H9 (cell line): ENCODE results near the gene PROM1. TPM values are rescaled to one million over a fixed set of nuclear protein-coding genes. Genes with fewer than 3 reads are reported as not detected.

ENCODE experiments used
- DNase-seq: peaks from one replicate; pipeline ENCODE4 v3.0.0-alpha.2; 2017
- H2AFZ ChIP-seq: one replicate; pipeline ENCODE4 v1.6.1; 2013; ENCODE audit warnings: mild to moderate bottlenecking, low read length, control low read depth, moderate library complexity
- H2AK5ac ChIP-seq: 2 replicates; pipeline ENCODE4 v1.6.1; 2013; ENCODE audit warnings: low read length, control low read depth, mixed read lengths; ENCODE audit not compliant: insufficient read length
- H2BK120ac ChIP-seq: one replicate; pipeline ENCODE4 v1.6.1; 2013; ENCODE audit warnings: low read depth, mild to moderate bottlenecking, low read length, control low read depth, inconsistent platforms; ENCODE audit not compliant: poor library complexity, severe bottlenecking
- H2BK12ac ChIP-seq: 2 replicates; pipeline ENCODE4 v1.6.1; 2013; ENCODE audit warnings: low read length, control low read depth, mixed read lengths, low read depth; ENCODE audit not compliant: insufficient read length
- H2BK15ac ChIP-seq: 2 replicates; pipeline ENCODE4 v1.6.1; 2013; ENCODE audit warnings: low read depth, low read length, control low read depth
- H2BK20ac ChIP-seq: one replicate; pipeline ENCODE4 v1.6.1; 2013; ENCODE audit warnings: low read depth, mild to moderate bottlenecking, low read length, control low read depth, inconsistent platforms; ENCODE audit not compliant: poor library complexity, severe bottlenecking
- H2BK5ac ChIP-seq: 2 replicates; pipeline ENCODE4 v1.6.1; 2013; ENCODE audit warnings: low read length, control low read depth, mixed read lengths; ENCODE audit not compliant: insufficient read length
- H3K14ac ChIP-seq: 2 replicates; pipeline ENCODE4 v1.6.1; 2013; ENCODE audit warnings: low read length, control low read depth; ENCODE audit not compliant: insufficient read depth
- H3K18ac ChIP-seq: 2 replicates; pipeline ENCODE4 v1.6.1; 2013; ENCODE audit warnings: low read depth, mild to moderate bottlenecking, mixed read lengths, low read length, control low read depth; ENCODE audit not compliant: insufficient read length
- H3K23ac ChIP-seq: 2 replicates; pipeline ENCODE4 v1.6.1; 2013; ENCODE audit warnings: low read length, control low read depth, mixed read lengths, low read depth; ENCODE audit not compliant: insufficient read length
- H3K23me2 ChIP-seq: 2 replicates; pipeline ENCODE4 v1.6.1; 2013; ENCODE audit warnings: low read depth, mild to moderate bottlenecking, mixed read lengths, low read length, control low read depth; ENCODE audit not compliant: insufficient read length, poor library complexity, severe bottlenecking
- H3K27ac ChIP-seq: 2 replicates; pipeline ENCODE4 v1.5.1; 2013; ENCODE audit warnings: low read length, control low read depth, mixed read lengths, low read depth; ENCODE audit not compliant: insufficient read length
- H3K27me3 ChIP-seq: 2 replicates; pipeline ENCODE4 v1.6.1; 2013; ENCODE audit warnings: low read length, control low read depth, inconsistent platforms; ENCODE audit not compliant: insufficient read depth
- H3K4ac ChIP-seq: 2 replicates; pipeline ENCODE4 v1.6.1; 2013; ENCODE audit warnings: low read depth, mild to moderate bottlenecking, control low read depth, inconsistent platforms, low read length, moderate library complexity
- H3K4me1 ChIP-seq: 2 replicates; pipeline ENCODE4 v1.6.1; 2013; ENCODE audit warnings: low read length, control low read depth, inconsistent platforms; ENCODE audit not compliant: insufficient read depth
- H3K4me2 ChIP-seq: 2 replicates; pipeline ENCODE4 v1.6.1; 2013; ENCODE audit warnings: low read length, control low read depth, mixed read lengths; ENCODE audit not compliant: insufficient read length, insufficient read depth
- H3K56ac ChIP-seq: 2 replicates; pipeline ENCODE4 v1.6.1; 2013; ENCODE audit warnings: low read depth, mild to moderate bottlenecking, mixed read lengths, low read length, control low read depth; ENCODE audit not compliant: insufficient read length
- H3K79me1 ChIP-seq: 2 replicates; pipeline ENCODE4 v1.6.1; 2013; ENCODE audit warnings: low read depth, mild to moderate bottlenecking, moderate library complexity, low read length, control low read depth, inconsistent platforms; ENCODE audit not compliant: insufficient read depth, poor library complexity, severe bottlenecking
- H3K79me2 ChIP-seq: 2 replicates; pipeline ENCODE4 v1.6.1; 2013; ENCODE audit warnings: low read length, control low read depth, inconsistent platforms; ENCODE audit not compliant: insufficient read depth
- H3K9ac ChIP-seq: 2 replicates; pipeline ENCODE4 v1.6.1; 2013; ENCODE audit warnings: low read length, control low read depth, mixed read lengths; ENCODE audit not compliant: insufficient read length; ENCODE audit errors: extremely low read depth
- H3K9me3 ChIP-seq: one replicate; pipeline ENCODE4 v1.6.1; 2013; ENCODE audit warnings: low read depth, low read length, inconsistent platforms; ENCODE audit not compliant: control insufficient read depth
- H3T11ph ChIP-seq: one replicate; pipeline ENCODE4 v1.6.1; 2013; ENCODE audit warnings: mild to moderate bottlenecking, low read length, control low read depth, inconsistent platforms
- H4K20me1 ChIP-seq: one replicate; pipeline ENCODE4 v1.6.1; 2013; ENCODE audit not compliant: control insufficient read depth, insufficient read length, insufficient read depth
- H4K5ac ChIP-seq: 2 replicates; pipeline ENCODE4 v1.6.1; 2013; ENCODE audit warnings: low read depth, mild to moderate bottlenecking, mixed read lengths, low read length, control low read depth; ENCODE audit not compliant: insufficient read length
- H4K8ac ChIP-seq: replicated peaks from 2 replicates; pipeline ENCODE4 v1.6.1; 2013; ENCODE audit warnings: low read length, control low read depth, mixed read lengths, low read depth; ENCODE audit not compliant: insufficient read length
- H4K91ac ChIP-seq: 2 replicates; pipeline ENCODE4 v1.6.1; 2013; ENCODE audit warnings: low read depth, mild to moderate bottlenecking, moderate library complexity, mixed read lengths, low read length, control low read depth; ENCODE audit not compliant: insufficient read length
- H3K27ac Mint-ChIP-seq, 3 experiments: 2 replicates in 2 of 3; 3 replicates in 1 of 3; pipeline ENCODE4 v1.8.0; 2020 to 2021; ENCODE audit warnings: mixed read lengths in 3 of 3, mild to moderate bottlenecking in 1 of 3, moderate library complexity in 1 of 3
- H3K27me3 Mint-ChIP-seq: 2 replicates; pipeline ENCODE4 v1.8.0; 2021; ENCODE audit warnings: low read depth, mild to moderate bottlenecking, moderate library complexity, mixed read lengths
- H3K36me3 Mint-ChIP-seq, 3 experiments: 2 replicates in 2 of 3; 3 replicates in 1 of 3; pipeline ENCODE4 v1.8.0; 2020 to 2021; ENCODE audit warnings: low read depth in 3 of 3, mixed read lengths in 3 of 3; ENCODE audit not compliant: insufficient read depth in 1 of 3
- H3K4me1 Mint-ChIP-seq, 2 experiments: 2 replicates each; pipeline ENCODE4 v1.8.0; 2020; ENCODE audit warnings: mixed read lengths in 2 of 2
- H3K4me3 Mint-ChIP-seq, 2 experiments: 2 replicates in 1 of 2; 3 replicates in 1 of 2; pipeline ENCODE4 v1.8.0; 2020 to 2021; ENCODE audit warnings: mild to moderate bottlenecking in 2 of 2, mixed read lengths in 2 of 2, moderate library complexity in 1 of 2
- H3K9me3 Mint-ChIP-seq, 2 experiments: 2 replicates in 1 of 2; 3 replicates in 1 of 2; pipeline ENCODE4 v1.8.0; 2020; ENCODE audit warnings: mild to moderate bottlenecking in 2 of 2, mixed read lengths in 2 of 2, moderate library complexity in 1 of 2
- CTCF ChIP-seq: fragments of 200-600 bp; sonication (generic); conservative IDR thresholded peaks from 3 replicates; pipeline ENCODE4 v1.8.0; 2021; ENCODE audit warnings: antibody characterized with exemption, mild to moderate bottlenecking
- WGBS: extraction: QIAGEN DNeasy Blood & Tissue Kit; methylation state at CpG from one replicate; pipeline ENCODE4 v1.1.7; 2013; ENCODE audit warnings: missing lambda C conversion rate, low lambda C conversion rate, mixed read lengths; ENCODE audit not compliant: insufficient read length; ENCODE audit errors: extremely low coverage; 5-methylcytosine and 5-hydroxymethylcytosine counted together
- total RNA-seq: library from RNA; stranded (reverse); gene quantifications from 2 replicates; pipeline ENCODE4 v1.2.1, GENCODE V29; 2021

PROM1 gene
- total RNA-seq, 1 experiment from 2014 or later = 98.3 TPM

DNA sequence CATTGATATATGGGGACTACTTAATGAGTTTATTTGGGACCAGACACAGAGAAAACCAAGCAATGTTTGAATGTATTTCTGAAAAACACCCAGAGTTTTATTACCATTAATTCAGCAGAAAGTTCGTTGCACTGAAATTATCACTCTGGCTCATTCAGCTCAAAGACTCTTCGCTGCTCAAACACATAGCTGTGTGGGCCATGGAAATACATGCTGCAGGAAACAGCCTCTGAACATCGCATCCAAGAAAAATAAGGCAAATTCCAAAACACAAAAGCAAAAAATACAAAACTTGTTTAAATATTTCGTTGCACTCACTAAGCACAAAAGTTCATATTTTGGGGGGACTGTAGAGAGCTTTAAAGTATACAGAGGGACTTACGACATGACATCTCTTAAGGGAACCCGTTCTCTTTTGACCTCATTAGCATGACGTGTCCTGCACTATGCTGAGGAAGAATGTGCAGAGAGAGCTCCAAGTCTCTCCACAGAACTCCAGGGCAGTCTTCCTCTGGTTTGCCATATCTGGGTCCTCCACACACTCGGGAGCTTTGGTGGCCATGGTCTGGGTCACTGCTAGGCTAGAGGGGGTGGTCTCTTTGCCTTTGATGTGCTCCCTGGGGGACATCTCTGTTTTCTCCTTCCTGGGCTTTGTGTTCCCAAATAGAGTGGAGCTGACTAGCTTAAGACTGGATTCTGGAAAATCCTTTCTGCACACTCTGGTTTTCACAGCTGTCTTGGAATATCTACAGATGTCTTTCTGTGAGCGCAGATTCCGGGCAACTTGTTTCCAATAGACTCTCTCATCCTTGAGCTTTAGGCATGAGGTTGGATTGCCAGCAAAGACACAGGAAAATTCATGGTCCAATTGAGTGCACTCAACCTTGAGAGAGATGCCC lies 148.1 kb downstream of the PROM1 start:
- Histone ChIP-seq H3K27me3 (no peaks in the 10 kb centered on the region), H3K9me3 (no peaks in the 10 kb centered on the region), H3K9ac (no peak overlapping the region), H2BK15ac (no peak overlapping the region), H2BK5ac (no peak overlapping the region), H2BK12ac (no peak overlapping the region), H4K20me1 (no peaks in the 10 kb centered on the region), H3K79me2 (no peaks in the 10 kb centered on the region), H3K27ac (no peak overlapping the region), H3K4me2 (no peak overlapping the region), H2AK5ac (no peak overlapping the region), H3K18ac (no peak overlapping the region), H3T11ph (no peak overlapping the region), H4K5ac (no peak overlapping the region), H3K23ac (no peak overlapping the region), H2BK120ac (no peak overlapping the region), H3K4me1 (no peaks in the 10 kb centered on the region; the same call in 1 of the 2 replicates), H3K4ac (no peak overlapping the region), H3K14ac (no peak overlapping the region), H3K23me2 (no peaks in the 10 kb centered on the region), H2BK20ac (no peak overlapping the region), H3K56ac (no peak overlapping the region), H3K79me1 (no peaks in the 10 kb centered on the region), H4K91ac (no peak overlapping the region), H4K8ac (no peak overlapping the region), H2AFZ (no peak overlapping the region)
- WGBS = no CpG with 5 or more reads among the region's 10 CpGs
- Mint-ChIP-seq H3K36me3 (no peaks in the 10 kb centered on the region), H3K27me3 (no peaks in the 10 kb centered on the region; the same call in 1 of the 2 replicates), H3K9me3 (no peaks in the 10 kb centered on the region), H3K4me3 (no peak overlapping the region), H3K4me1 (peaks cover 7% of the 10 kb centered on the region in 2 experiments), H3K27ac (no peak overlapping the region)
- DNase-seq = no peak
- TF ChIP-seq CTCF = no peak
